WTC11 (cell line): ENCODE results near the gene LTN1. TPM values are rescaled to one million over a fixed set of nuclear protein-coding genes. Genes with fewer than 3 reads are reported as not detected.
A peak's percentile ranks its signal among the peaks of the same experiment; 100 is the strongest.

Experiments
- ATAC-seq: fragments of 200-7000 bp; cut with Tn5 transposase; 2 replicates; pipeline ENCODE4 v1.10.0; 2021; ENCODE audit warnings: mild to moderate bottlenecking, moderate library complexity
- CTCF ChIA-PET: fragments of 300-600 bp; sonication (Branson Sonifier 250); formaldehyde crosslinking; loops from one replicate; lab custom pipeline; 2021; ENCODE audit warnings: antibody characterized with exemption; lab: Charles Lee
- POLR2A ChIA-PET: fragments of 350-600 bp; sonication (Branson Sonifier 250); formaldehyde crosslinking; loops from one replicate; lab custom pipeline; 2021; ENCODE audit warnings: antibody characterized with exemption; lab: Charles Lee
- DNase-seq: peaks from one replicate; pipeline ENCODE4 v3.0.0; 2021; ENCODE audit warnings: low spot score
- H3K27ac Mint-ChIP-seq: 2 replicates; pipeline ENCODE4 v1.8.0; 2021; ENCODE audit warnings: mixed read lengths
- H3K27me3 Mint-ChIP-seq: 2 replicates; pipeline ENCODE4 v1.8.0; 2021; ENCODE audit warnings: low read depth, mild to moderate bottlenecking, moderate library complexity, mixed read lengths
- H3K36me3 Mint-ChIP-seq: 2 replicates; pipeline ENCODE4 v1.8.0; 2021; ENCODE audit warnings: mixed read lengths
- H3K4me1 Mint-ChIP-seq: 2 replicates; pipeline ENCODE4 v1.8.0; 2022; ENCODE audit warnings: mixed read lengths
- H3K4me3 Mint-ChIP-seq: 2 replicates; pipeline ENCODE4 v1.8.0; 2021; ENCODE audit warnings: mild to moderate bottlenecking, moderate library complexity, mixed read lengths
- H3K9me3 Mint-ChIP-seq: 2 replicates; pipeline ENCODE4 v1.8.0; 2021; ENCODE audit warnings: mixed read lengths
- CBFB ChIP-seq: sonication (generic); formaldehyde crosslinking; IDR thresholded peaks from 2 replicates; pipeline ENCODE4 v1.8.1; 2022; ENCODE audit warnings: mild to moderate bottlenecking, low read depth, missing genetic modification reagents
- CREM ChIP-seq: sonication (generic); formaldehyde crosslinking; IDR thresholded peaks from 2 replicates; pipeline ENCODE4 v1.8.1; 2022; ENCODE audit warnings: mild to moderate bottlenecking, missing genetic modification reagents, moderate library complexity
- EMX1 ChIP-seq: fragments of 250-450 bp; sonication (Bioruptor Pico); IDR thresholded peaks from 2 replicates; pipeline ENCODE4 v1.8.0; 2021; ENCODE audit warnings: mild to moderate bottlenecking
- FOXP1 ChIP-seq: sonication (generic); formaldehyde crosslinking; IDR thresholded peaks from 2 replicates; pipeline ENCODE4 v1.8.0; 2022; ENCODE audit warnings: missing genetic modification reagents, mild to moderate bottlenecking, moderate library complexity, borderline replicate concordance
- HMGA2 ChIP-seq: fragments of 250-450 bp; sonication (Bioruptor Pico); IDR thresholded peaks from 2 replicates; pipeline ENCODE4 v1.4.0; 2021; ENCODE audit warnings: mild to moderate bottlenecking, moderate library complexity
- KAT7 ChIP-seq: sonication (generic); formaldehyde crosslinking; IDR thresholded peaks from 2 replicates; pipeline ENCODE4 v1.8.1; 2023; ENCODE audit warnings: missing genetic modification reagents, mild to moderate bottlenecking, borderline replicate concordance
- TEAD4 ChIP-seq: sonication (generic); formaldehyde crosslinking; IDR thresholded peaks from 2 replicates; pipeline ENCODE4 v1.8.0; 2022; ENCODE audit warnings: mild to moderate bottlenecking, missing genetic modification reagents
- ZNF138 ChIP-seq: sonication (generic); formaldehyde crosslinking; conservative IDR thresholded peaks from 2 replicates; pipeline ENCODE4 v1.8.1; 2022; ENCODE audit warnings: mild to moderate bottlenecking, moderate library complexity, missing genetic modification reagents
- ZNF219 ChIP-seq: sonication (generic); formaldehyde crosslinking; IDR thresholded peaks from 2 replicates; pipeline ENCODE4 v1.8.0; 2023; ENCODE audit warnings: missing genetic modification reagents, mild to moderate bottlenecking, borderline replicate concordance
- total RNA-seq: library from RNA; stranded (reverse); gene quantifications from 3 replicates; pipeline ENCODE4 v1.2.3, GENCODE V29; 2021
- TF ChIP-seq, protein P1 (sequence below): fragments of 250-450 bp; sonication (Bioruptor Pico); IDR thresholded peaks from 2 replicates; pipeline ENCODE4 v1.9.0; 2021; ENCODE audit warnings: mild to moderate bottlenecking
- TF ChIP-seq, protein P2 (sequence below): sonication (generic); formaldehyde crosslinking; IDR thresholded peaks from 2 replicates; pipeline ENCODE4 v1.8.1; 2022; ENCODE audit warnings: low read depth, mild to moderate bottlenecking, moderate library complexity, missing genetic modification reagents, borderline replicate concordance
- TF ChIP-seq, protein P3 (sequence below): sonication (generic); formaldehyde crosslinking; conservative IDR thresholded peaks from 2 replicates; pipeline ENCODE4 v1.8.1; 2022; ENCODE audit warnings: mild to moderate bottlenecking, missing genetic modification reagents
- TF ChIP-seq, protein P4 (sequence below): fragments of 250-450 bp; sonication (Bioruptor Pico); conservative IDR thresholded peaks from 2 replicates; pipeline ENCODE4 v1.9.0; 2021; ENCODE audit warnings: mild to moderate bottlenecking
- TF ChIP-seq, protein P5 (sequence below): sonication (generic); formaldehyde crosslinking; IDR thresholded peaks from 2 replicates; pipeline ENCODE4 v1.8.0; 2022; ENCODE audit warnings: mild to moderate bottlenecking, missing genetic modification reagents
- TF ChIP-seq, protein P6 (sequence below): sonication (generic); formaldehyde crosslinking; IDR thresholded peaks from 2 replicates; pipeline ENCODE4 v1.8.0; 2023; ENCODE audit warnings: missing genetic modification reagents, mild to moderate bottlenecking, borderline replicate concordance
- TF ChIP-seq, protein P7 (sequence below): sonication (generic); formaldehyde crosslinking; IDR thresholded peaks from 2 replicates; pipeline ENCODE4 v1.8.1; 2022; ENCODE audit warnings: low read depth, missing genetic modification reagents, borderline replicate concordance
- TF ChIP-seq, protein P8 (sequence below): fragments of 200-600 bp; IDR thresholded peaks from 2 replicates; pipeline ENCODE4 v1.8.0; 2022; ENCODE audit warnings: antibody characterized with exemption
- TF ChIP-seq, protein P9 (sequence below): sonication (generic); formaldehyde crosslinking; IDR thresholded peaks from 2 replicates; pipeline ENCODE4 v1.8.0; 2022; ENCODE audit warnings: mild to moderate bottlenecking, missing genetic modification reagents
- TF ChIP-seq, protein P10 (sequence below): sonication (generic); formaldehyde crosslinking; IDR thresholded peaks from 2 replicates; pipeline ENCODE4 v1.8.0; 2022; ENCODE audit warnings: mild to moderate bottlenecking, missing genetic modification reagents

LTN1 gene
- total RNA-seq, 1 experiment from 2014 or later, result 23.0 TPM

DNA sequence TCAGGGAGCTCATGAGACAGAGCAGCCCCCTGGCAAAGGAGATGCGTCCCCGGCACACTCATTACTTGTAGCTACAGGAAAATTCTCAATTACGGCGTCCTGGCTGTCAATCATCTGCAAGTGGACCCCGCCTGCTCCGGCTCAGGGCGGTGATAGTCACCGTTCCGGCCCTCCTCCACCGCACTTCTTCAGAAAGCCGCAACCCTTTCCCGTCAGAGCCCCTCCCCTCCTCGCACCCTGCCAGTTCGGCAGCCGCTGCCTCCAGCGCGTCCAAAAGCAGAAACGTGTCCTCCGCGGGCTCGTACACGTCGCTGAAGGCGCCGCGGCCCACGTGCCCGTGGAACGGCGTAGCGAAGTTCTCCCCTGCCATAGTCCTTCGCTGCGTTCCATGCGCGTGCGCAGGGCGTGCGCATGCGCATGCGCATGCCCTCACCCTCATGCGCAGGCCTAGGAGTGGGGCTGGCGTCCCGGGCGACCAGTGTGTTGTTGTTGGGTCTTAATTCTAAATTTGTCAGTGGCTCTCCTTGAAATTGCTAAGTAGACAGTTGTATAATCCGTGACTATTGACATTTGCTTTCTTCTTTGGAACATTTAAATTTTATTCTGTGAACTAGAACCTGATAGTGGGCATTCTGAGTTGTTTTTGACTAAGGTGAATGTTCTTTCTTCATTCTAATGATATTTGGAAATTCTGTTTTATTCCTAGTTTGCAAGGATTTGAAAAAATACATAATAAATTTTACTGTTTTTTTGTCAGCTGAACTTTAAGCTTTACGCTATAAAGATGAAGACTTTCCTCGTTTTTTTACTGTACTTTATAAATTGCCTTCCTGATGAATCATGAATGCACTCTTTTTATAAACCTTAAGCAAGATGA is 107.5 kb downstream of the LTN1 start:
- ATAC-seq, result peak; percentile 98
- CTCF ChIA-PET, result interaction anchor here (1.1 kb wide), 1 partner anchor 1549 kb away, joined by 3 read pairs; no protein-coding TSS in a partner anchor
- no peak for TF ChIP-seq EMX1 (CRISPR knock-in tag)
- peak; percentile 97 for TF ChIP-seq FOXP1 (CRISPR knock-in tag)
- TF ChIP-seq, protein P1, sequence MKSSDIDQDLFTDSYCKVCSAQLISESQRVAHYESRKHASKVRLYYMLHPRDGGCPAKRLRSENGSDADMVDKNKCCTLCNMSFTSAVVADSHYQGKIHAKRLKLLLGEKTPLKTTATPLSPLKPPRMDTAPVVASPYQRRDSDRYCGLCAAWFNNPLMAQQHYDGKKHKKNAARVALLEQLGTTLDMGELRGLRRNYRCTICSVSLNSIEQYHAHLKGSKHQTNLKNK (CRISPR knock-in tag), result 0 out of 2 replicates have a peak, but pooled peaks have one; percentile 17
- TF ChIP-seq HMGA2 (CRISPR knock-in tag), result no peak
- peak; percentile 85; the same call in 1 of the 2 replicates for TF ChIP-seq ZNF219 (CRISPR knock-in tag)
- TF ChIP-seq, protein P2, sequence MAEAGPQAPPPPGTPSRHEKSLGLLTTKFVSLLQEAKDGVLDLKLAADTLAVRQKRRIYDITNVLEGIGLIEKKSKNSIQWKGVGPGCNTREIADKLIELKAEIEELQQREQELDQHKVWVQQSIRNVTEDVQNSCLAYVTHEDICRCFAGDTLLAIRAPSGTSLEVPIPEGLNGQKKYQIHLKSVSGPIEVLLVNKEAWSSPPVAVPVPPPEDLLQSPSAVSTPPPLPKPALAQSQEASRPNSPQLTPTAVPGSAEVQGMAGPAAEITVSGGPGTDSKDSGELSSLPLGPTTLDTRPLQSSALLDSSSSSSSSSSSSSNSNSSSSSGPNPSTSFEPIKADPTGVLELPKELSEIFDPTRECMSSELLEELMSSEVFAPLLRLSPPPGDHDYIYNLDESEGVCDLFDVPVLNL (CRISPR knock-in tag), result no peak
- TF ChIP-seq, protein P3, sequence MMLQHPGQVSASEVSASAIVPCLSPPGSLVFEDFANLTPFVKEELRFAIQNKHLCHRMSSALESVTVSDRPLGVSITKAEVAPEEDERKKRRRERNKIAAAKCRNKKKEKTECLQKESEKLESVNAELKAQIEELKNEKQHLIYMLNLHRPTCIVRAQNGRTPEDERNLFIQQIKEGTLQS, result no peak
- TF ChIP-seq, protein P4, sequence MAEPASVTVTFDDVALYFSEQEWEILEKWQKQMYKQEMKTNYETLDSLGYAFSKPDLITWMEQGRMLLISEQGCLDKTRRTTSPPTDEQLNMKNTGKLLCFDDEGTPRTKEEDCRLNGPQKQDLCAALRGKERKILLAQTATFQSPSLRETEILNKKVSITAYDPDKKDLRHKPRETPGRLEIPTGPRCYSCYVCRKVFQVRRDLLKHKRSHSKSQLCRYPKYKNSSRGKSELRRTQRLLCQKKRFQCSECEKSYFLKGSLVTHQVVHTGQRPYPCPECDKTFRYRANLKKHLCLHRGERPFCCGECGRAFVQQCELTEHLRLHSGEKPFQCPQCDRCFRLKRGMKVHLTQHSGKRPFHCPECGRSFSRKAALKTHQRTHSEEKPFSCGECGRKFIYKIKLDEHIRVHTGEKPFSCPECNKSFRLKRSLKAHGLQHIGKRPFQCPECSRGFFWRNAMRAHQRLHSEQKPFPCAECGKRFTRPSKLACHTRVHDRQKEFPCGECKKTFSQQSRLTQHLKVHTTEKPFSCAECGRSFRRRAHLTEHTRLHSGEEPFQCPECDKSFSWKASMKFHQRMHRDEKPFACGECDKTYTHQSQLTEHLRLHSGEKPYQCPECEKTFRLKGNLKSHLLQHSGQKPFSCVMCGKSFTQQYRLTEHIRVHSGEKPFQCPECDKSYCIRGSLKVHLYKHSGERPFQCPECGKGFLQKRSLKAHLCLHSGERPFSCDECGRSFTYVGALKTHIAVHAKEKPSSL (CRISPR knock-in tag), result no peak
- no peak for TF ChIP-seq ZNF138 (CRISPR knock-in tag)
- TF ChIP-seq TEAD4 (CRISPR knock-in tag), result no peak
- peak; percentile 75; the same call in 1 of the 2 replicates for TF ChIP-seq CREM (CRISPR knock-in tag)
- TF ChIP-seq, protein P5, sequence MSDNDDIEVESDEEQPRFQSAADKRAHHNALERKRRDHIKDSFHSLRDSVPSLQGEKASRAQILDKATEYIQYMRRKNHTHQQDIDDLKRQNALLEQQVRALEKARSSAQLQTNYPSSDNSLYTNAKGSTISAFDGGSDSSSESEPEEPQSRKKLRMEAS (CRISPR knock-in tag), result peak; percentile 99
- no peak for TF ChIP-seq KAT7 (CRISPR knock-in tag)
- TF ChIP-seq, protein P6, sequence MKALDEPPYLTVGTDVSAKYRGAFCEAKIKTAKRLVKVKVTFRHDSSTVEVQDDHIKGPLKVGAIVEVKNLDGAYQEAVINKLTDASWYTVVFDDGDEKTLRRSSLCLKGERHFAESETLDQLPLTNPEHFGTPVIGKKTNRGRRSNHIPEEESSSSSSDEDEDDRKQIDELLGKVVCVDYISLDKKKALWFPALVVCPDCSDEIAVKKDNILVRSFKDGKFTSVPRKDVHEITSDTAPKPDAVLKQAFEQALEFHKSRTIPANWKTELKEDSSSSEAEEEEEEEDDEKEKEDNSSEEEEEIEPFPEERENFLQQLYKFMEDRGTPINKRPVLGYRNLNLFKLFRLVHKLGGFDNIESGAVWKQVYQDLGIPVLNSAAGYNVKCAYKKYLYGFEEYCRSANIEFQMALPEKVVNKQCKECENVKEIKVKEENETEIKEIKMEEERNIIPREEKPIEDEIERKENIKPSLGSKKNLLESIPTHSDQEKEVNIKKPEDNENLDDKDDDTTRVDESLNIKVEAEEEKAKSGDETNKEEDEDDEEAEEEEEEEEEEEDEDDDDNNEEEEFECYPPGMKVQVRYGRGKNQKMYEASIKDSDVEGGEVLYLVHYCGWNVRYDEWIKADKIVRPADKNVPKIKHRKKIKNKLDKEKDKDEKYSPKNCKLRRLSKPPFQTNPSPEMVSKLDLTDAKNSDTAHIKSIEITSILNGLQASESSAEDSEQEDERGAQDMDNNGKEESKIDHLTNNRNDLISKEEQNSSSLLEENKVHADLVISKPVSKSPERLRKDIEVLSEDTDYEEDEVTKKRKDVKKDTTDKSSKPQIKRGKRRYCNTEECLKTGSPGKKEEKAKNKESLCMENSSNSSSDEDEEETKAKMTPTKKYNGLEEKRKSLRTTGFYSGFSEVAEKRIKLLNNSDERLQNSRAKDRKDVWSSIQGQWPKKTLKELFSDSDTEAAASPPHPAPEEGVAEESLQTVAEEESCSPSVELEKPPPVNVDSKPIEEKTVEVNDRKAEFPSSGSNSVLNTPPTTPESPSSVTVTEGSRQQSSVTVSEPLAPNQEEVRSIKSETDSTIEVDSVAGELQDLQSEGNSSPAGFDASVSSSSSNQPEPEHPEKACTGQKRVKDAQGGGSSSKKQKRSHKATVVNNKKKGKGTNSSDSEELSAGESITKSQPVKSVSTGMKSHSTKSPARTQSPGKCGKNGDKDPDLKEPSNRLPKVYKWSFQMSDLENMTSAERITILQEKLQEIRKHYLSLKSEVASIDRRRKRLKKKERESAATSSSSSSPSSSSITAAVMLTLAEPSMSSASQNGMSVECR (CRISPR knock-in tag), result peak; percentile 95
- TF ChIP-seq, protein P7, sequence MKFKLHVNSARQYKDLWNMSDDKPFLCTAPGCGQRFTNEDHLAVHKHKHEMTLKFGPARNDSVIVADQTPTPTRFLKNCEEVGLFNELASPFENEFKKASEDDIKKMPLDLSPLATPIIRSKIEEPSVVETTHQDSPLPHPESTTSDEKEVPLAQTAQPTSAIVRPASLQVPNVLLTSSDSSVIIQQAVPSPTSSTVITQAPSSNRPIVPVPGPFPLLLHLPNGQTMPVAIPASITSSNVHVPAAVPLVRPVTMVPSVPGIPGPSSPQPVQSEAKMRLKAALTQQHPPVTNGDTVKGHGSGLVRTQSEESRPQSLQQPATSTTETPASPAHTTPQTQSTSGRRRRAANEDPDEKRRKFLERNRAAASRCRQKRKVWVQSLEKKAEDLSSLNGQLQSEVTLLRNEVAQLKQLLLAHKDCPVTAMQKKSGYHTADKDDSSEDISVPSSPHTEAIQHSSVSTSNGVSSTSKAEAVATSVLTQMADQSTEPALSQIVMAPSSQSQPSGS (CRISPR knock-in tag), result 0 out of 2 replicates have a peak, but pooled peaks have one; percentile 18
- TF ChIP-seq, protein P8, sequence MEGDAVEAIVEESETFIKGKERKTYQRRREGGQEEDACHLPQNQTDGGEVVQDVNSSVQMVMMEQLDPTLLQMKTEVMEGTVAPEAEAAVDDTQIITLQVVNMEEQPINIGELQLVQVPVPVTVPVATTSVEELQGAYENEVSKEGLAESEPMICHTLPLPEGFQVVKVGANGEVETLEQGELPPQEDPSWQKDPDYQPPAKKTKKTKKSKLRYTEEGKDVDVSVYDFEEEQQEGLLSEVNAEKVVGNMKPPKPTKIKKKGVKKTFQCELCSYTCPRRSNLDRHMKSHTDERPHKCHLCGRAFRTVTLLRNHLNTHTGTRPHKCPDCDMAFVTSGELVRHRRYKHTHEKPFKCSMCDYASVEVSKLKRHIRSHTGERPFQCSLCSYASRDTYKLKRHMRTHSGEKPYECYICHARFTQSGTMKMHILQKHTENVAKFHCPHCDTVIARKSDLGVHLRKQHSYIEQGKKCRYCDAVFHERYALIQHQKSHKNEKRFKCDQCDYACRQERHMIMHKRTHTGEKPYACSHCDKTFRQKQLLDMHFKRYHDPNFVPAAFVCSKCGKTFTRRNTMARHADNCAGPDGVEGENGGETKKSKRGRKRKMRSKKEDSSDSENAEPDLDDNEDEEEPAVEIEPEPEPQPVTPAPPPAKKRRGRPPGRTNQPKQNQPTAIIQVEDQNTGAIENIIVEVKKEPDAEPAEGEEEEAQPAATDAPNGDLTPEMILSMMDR, result no peak
- TF ChIP-seq, protein P9, sequence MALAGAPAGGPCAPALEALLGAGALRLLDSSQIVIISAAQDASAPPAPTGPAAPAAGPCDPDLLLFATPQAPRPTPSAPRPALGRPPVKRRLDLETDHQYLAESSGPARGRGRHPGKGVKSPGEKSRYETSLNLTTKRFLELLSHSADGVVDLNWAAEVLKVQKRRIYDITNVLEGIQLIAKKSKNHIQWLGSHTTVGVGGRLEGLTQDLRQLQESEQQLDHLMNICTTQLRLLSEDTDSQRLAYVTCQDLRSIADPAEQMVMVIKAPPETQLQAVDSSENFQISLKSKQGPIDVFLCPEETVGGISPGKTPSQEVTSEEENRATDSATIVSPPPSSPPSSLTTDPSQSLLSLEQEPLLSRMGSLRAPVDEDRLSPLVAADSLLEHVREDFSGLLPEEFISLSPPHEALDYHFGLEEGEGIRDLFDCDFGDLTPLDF (CRISPR knock-in tag), result 0 out of 2 replicates have a peak, but pooled peaks have one; percentile 57
- TF ChIP-seq CBFB, result no peak
- TF ChIP-seq, protein P10, sequence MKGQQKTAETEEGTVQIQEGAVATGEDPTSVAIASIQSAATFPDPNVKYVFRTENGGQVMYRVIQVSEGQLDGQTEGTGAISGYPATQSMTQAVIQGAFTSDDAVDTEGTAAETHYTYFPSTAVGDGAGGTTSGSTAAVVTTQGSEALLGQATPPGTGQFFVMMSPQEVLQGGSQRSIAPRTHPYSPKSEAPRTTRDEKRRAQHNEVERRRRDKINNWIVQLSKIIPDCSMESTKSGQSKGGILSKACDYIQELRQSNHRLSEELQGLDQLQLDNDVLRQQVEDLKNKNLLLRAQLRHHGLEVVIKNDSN, result peak; percentile 87

More for the DNA sequence above, 107.5 kb downstream of the LTN1 start:
- Mint-ChIP-seq H3K36me3 (peaks cover 18% of the 10 kb centered on the region), H3K4me1 (peaks cover 7% of the 10 kb centered on the region; the same call in 1 of the 2 replicates), H3K4me3 (peak overlapping the region; percentile 93), H3K27ac (peak overlapping the region; percentile 94), H3K9me3 (peaks cover 4% of the 10 kb centered on the region; the same call in 1 of the 2 replicates), H3K27me3 (peaks cover 14% of the 10 kb centered on the region)
- POLR2A ChIA-PET, result interaction anchor here (0.6 kb wide), 1 partner anchor 63 kb away, joined by 5 read pairs; no protein-coding TSS in a partner anchor
- peak; percentile 71 for DNase-seq
